HG02938 (cell line): ENCODE measurements around the gene BAIAP2L1.
"Not testable (repeated sequence)": the region's sequence is repeated elsewhere in the genome, so short reads cannot be mapped to it uniquely, and the experiment has no call there.

ENCODE experiments used
- ATAC-seq: cut with Tn5 transposase; IDR thresholded peaks from one replicate; pipeline ENCODE4 v1.9.1; 2021; ENCODE audit warnings: mild to moderate bottlenecking, moderate library complexity; ENCODE audit not compliant: unreplicated experiment

BAIAP2L1 gene

GRCh38 chr7:98400542-98401340 lies at the start of gene BAIAP2L1:
TSS of gene BAIAP2L1 (minus strand) at chr7:98401090. CDS start at chr7:98400852, 238 bp downstream.
- peak; percentile 71 for ATAC-seq

- no peak for ATAC-seq
Observed at GRCh38 chr7:98448766-98449165, 47.9 kb upstream of the BAIAP2L1 start.

- ATAC-seq = not testable (repeated sequence)
Observed at GRCh38 chr7:98440992-98441391, 40.1 kb upstream of the BAIAP2L1 start.

GRCh38 chr7:98439484-98439883 lies 38.6 kb upstream of the BAIAP2L1 start:
- ATAC-seq = no peak

- ATAC-seq = no peak
Observed at GRCh38 chr7:98434087-98434486, 33.2 kb upstream of the BAIAP2L1 start.

GRCh38 chr7:98429799-98430198 lies 28.9 kb upstream of the BAIAP2L1 start:
- ATAC-seq = no peak

- ATAC-seq = no peak
Observed at GRCh38 chr7:98423043-98423442, 22.2 kb upstream of the BAIAP2L1 start.

GRCh38 chr7:98420966-98421612 lies 20.2 kb upstream of the BAIAP2L1 start:
- no peak for ATAC-seq

GRCh38 chr7:98419988-98420387 lies 19.1 kb upstream of the BAIAP2L1 start:
- not testable (repeated sequence) for ATAC-seq

- not testable (repeated sequence) for ATAC-seq
Observed at GRCh38 chr7:98419316-98419691, 18.4 kb upstream of the BAIAP2L1 start.

GRCh38 chr7:98418636-98419315 lies 17.9 kb upstream of the BAIAP2L1 start:
- no peak for ATAC-seq

- ATAC-seq = no peak
Observed at GRCh38 chr7:98418271-98418635, 17.4 kb upstream of the BAIAP2L1 start.

- ATAC-seq = not testable (repeated sequence)
Observed at GRCh38 chr7:98417604-98418270, 16.8 kb upstream of the BAIAP2L1 start.

GRCh38 chr7:98414205-98414900 lies 13.5 kb upstream of the BAIAP2L1 start:
- no peak for ATAC-seq

- ATAC-seq = not testable (repeated sequence)
Observed at GRCh38 chr7:98413655-98414054, 12.8 kb upstream of the BAIAP2L1 start.

- no peak for ATAC-seq
Observed at GRCh38 chr7:98409843-98410242, 9.0 kb upstream of the BAIAP2L1 start.

- ATAC-seq = not testable (repeated sequence)
Observed at GRCh38 chr7:98408146-98408545, 7.3 kb upstream of the BAIAP2L1 start.

- no peak for ATAC-seq
Observed at GRCh38 chr7:98406827-98407226, 5.9 kb upstream of the BAIAP2L1 start.

- no peak for ATAC-seq
Observed at GRCh38 chr7:98404840-98405239, 4.0 kb upstream of the BAIAP2L1 start.

GRCh38 chr7:98399890-98400541 lies 874 bp downstream of the BAIAP2L1 start:
- no peak for ATAC-seq
